Thyroid gland (tissue), 4 donors: ENCODE measurements around the gene LFNG.

Source experiments
- CTCF ChIP-seq, 6 experiments: fragments of 200-600 bp in 3 of 6; fragments of 450-650 bp in 3 of 6; sonication (generic) in 3 of 6; IDR thresholded peaks; one replicate each; pipeline ENCODE4 v1.5.1; 2016 to 2019; ENCODE audit warnings: antibody characterized with exemption in 6 of 6, mild to moderate bottlenecking in 2 of 6, inconsistent platforms in 1 of 6, moderate library complexity in 1 of 6
- POLR2A ChIP-seq, 2 donors: fragments of 450-650 bp; IDR thresholded peaks; one replicate each; pipeline ENCODE4 v1.6.1; 2017; ENCODE audit warnings: antibody characterized with exemption in 2 of 2, mild to moderate bottlenecking in 2 of 2, moderate library complexity in 1 of 2

DNA sequence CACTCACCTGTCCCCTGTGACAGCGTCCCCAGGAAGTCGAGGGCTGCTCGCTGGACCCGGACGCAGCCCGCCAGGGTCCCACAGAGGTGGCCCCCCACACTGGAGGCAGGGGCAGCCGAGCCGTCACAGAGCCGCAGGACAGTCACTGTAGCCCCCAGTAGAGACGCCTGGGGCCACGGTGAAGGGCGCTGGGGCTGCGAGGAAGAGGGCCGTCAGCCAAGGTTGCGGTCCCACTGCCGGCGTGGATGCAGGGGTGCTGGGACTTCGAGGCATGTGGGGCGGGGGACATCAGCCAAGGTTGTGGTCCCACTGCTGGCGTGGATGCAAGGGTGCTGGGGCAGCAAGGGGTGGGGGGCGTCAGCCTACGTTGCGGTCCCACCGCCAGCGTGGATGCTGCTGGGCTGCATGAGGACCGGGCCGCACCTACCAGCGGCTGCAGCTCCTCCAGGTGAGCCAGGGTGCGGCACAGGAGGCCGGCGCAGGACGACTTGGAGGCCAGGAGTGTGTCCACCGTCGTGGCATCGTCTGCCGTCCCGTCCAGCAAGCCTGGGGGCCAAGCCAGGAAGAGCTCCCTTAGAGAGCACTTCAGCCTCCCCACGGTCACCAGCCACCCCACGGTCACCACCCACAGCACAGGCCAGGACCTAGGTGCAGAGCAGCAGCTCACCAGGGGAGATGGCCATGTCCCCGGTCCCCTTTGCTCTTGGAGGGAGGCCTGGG, 21.9 kb downstream of the LFNG start:
- TF ChIP-seq CTCF (IDR thresholded peaks at IDR 0.05), result no peak
- no peak for TF ChIP-seq POLR2A (IDR thresholded peaks at IDR 0.05)
